ENCODE data around the gene FOXP3. TPM values are rescaled to one million over a fixed set of nuclear protein-coding genes. Genes with fewer than 3 reads are reported as not detected.

Gene FOXP3
- total and polyA plus RNA-seq, 2 of the 4 experiments (the other 2 are of a cell fraction) = 0.05 TPM; not detected in 1

DNA sequence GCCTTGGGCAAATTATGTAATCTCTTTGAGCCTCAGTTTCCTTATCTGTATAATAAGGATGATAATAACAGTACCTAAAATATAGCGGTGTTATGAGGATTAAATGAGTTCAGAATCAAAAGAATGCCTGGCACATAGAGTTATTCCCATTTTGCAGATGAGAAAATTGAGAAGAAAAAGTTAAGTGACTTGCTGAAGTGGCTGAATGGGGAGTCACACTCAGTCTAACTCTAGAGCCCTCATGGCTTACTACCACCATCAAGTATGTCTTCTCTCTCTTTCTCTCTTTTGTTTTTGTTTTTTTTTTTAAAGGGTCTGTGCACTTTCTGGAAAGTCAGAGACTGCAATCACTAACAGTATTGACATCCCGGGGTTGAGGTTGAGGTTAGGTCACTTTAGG, 32.0 kb downstream of the FOXP3 start:
- Histone ChIP-seq H3K4me1 (ENCODE audit: control insufficient read depth, insufficient read depth, low read length) (no peaks in the 10 kb centered on the region), H3K4me2 (ENCODE audit: low read depth, low read length) (no peak overlapping the region), H4K8ac (ENCODE audit: low read depth in 2 of 2, low read length in 2 of 2) (no peak overlapping the region), H3K56ac (ENCODE audit: extremely low read depth, insufficient read depth, low read length) (no peak overlapping the region), H2BK20ac (ENCODE audit: low read depth, low read length) (no peak overlapping the region), H3K9ac (ENCODE audit: low read depth, low read length) (no peak overlapping the region), H4K5ac (ENCODE audit: low read depth, low read length) (no peak overlapping the region), H3K23ac (ENCODE audit: low read depth, low read length) (no peak overlapping the region), H3K27me3 (ENCODE audit: control insufficient read depth, insufficient read depth, low read length) (no peaks in the 10 kb centered on the region; the same call in 1 of the 2 replicates), H4K20me1 (ENCODE audit: insufficient read depth, low read length) (no peaks in the 10 kb centered on the region), H4K91ac (ENCODE audit: insufficient read depth, low read depth, low read length) (no peak overlapping the region), H3K36me3 (ENCODE audit: control insufficient read depth, insufficient read depth, low read length) (no peaks in the 10 kb centered on the region), H2AK5ac (ENCODE audit: low read depth, low read length) (no peak overlapping the region), H2AK9ac (replicated peaks; ENCODE audit: low read depth, low read length, poor library complexity) (no peak overlapping the region), H2BK5ac (ENCODE audit: low read depth, low read length, poor library complexity, severe bottlenecking) (no peak overlapping the region), H2BK120ac (ENCODE audit: low read depth, low read length) (no peak overlapping the region), H3K14ac (replicated peaks; ENCODE audit: low read depth, low read length) (no peak overlapping the region), H3K79me1 (ENCODE audit: low read depth in 1 of 2, low read length in 2 of 2) (peaks cover 0 to 3% of the 10 kb centered on the region in 2 experiments; a peak in 1 of 4 replicates), H3K9me3 (ENCODE audit: control insufficient read depth, insufficient read depth, low read length) (peaks cover 3% of the 10 kb centered on the region; the same call in 1 of the 2 replicates), H2AFZ (replicated peaks; ENCODE audit: low read length, poor library complexity) (no peak overlapping the region), H3K4ac (ENCODE audit: low read depth, low read length) (no peak overlapping the region), H3K18ac (ENCODE audit: low read depth, low read length) (no peak overlapping the region), H3K27ac (ENCODE audit: insufficient read depth, low read length) (no peak overlapping the region), H3K4me3 (ENCODE audit: insufficient read depth, low read depth, low read length) (no peak overlapping the region), H3K9me1 (ENCODE audit: insufficient read depth, low read length) (no peaks in the 10 kb centered on the region), H2BK15ac (ENCODE audit: low read depth, low read length) (no peak overlapping the region)
- dilution Hi-C loops (cut with HindIII; ENCODE audit: low sequenced_read_pairs, unreplicated experiment) = no loop called here
- no TSS peak for BruUV-seq (replicated peaks)
- ChIA-PET POLR2A (ENCODE audit: unreplicated experiment) (no interaction called here), CTCF (no interaction called here)
- in situ Hi-C loops (cut with MboI; ENCODE audit: low sequenced_read_pairs) = no loop called here
- DNase-seq (no peak), ATAC-seq (ENCODE audit: low read depth) (no peak)
- no CpG with 5 or more reads among the region's 2 CpGs for WGBS, 2 experiments (ENCODE audit: extremely low coverage in 2 of 2, insufficient read length in 1 of 2)
- intact Hi-C loops (cut with micrococcal nuclease) = no loop called here
- TF ChIP-seq, protein P1, sequence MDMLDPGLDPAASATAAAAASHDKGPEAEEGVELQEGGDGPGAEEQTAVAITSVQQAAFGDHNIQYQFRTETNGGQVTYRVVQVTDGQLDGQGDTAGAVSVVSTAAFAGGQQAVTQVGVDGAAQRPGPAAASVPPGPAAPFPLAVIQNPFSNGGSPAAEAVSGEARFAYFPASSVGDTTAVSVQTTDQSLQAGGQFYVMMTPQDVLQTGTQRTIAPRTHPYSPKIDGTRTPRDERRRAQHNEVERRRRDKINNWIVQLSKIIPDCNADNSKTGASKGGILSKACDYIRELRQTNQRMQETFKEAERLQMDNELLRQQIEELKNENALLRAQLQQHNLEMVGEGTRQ (IDR thresholded peaks at IDR 0.05; ENCODE audit: low read depth, low read length) = no peak
- TF ChIP-seq MAZ (IDR thresholded peaks at IDR 0.05; ENCODE audit: borderline replicate concordance, low read depth, low read length) (no peak), FOS (IDR thresholded peaks at IDR 0.05; ENCODE audit: low read depth, low read length) (no peak), POLR2A (IDR thresholded peaks at IDR 0.05; ENCODE audit: low read depth, low read length) (no peak), MXI1 (IDR thresholded peaks at IDR 0.05; ENCODE audit: borderline replicate concordance, low read depth, low read length) (no peak)
